Occipital lobe (tissue), 2 donors: ENCODE results near the gene CLN5. TPM values are rescaled to one million over a fixed set of nuclear protein-coding genes. Genes with fewer than 3 reads are reported as not detected.
A peak's percentile ranks its signal among the peaks of the same experiment; 100 is the strongest.
"Not testable (repeated sequence)": the region's sequence is repeated elsewhere in the genome, so short reads cannot be mapped to it uniquely, and the experiment has no call there.

Experiments
- DNase-seq: peaks from one replicate; lab custom pipeline; 2025; lab: John Stamatoyannopoulos, UW
- total RNA-seq: library from RNA; depleted of rRNA; stranded (reverse); fragments of >200 nt; gene quantifications from one replicate; pipeline ENCODE4 v1.2.3, GENCODE V29; 2014

The CLN5 gene
- 27.8 TPM for total RNA-seq

DNA sequence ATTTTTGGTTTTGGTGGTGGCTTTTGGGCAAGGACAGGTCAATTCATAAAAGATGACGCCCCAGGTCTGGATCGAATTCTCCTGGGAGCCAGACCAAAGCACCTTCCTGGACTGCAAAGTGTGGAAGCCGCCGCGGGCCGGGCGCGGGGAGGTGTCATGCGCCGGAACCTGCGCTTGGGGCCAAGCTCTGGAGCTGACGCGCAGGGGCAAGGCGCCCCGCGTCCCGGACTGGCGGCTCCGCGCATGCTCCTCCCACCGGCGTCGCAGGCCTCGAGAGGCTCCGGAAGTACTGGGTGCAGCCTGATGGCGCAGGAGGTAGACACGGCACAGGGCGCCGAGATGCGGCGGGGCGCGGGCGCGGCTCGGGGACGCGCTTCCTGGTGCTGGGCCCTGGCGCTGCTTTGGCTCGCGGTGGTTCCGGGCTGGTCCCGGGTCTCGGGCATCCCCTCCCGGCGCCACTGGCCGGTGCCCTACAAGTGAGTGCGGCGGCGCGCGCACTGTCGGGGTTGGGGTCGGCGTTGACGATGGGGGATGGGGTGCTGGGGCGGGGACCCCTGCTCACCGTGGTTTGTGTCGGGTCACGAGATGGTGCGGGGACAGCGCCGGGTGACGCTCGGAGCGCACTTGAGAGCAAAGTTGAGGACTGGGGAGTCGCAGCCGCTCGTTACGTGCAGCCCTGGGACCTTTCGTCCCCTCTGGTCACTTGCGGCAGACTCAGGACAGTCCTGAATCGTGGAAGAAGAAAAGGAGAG lies at the start of gene CLN5:
Gene CLN5, plus strand, starts transcription at position 286 of the 752 bp plus-strand sequence. Its CDS starts 18 bp downstream, at position 304.
- DNase-seq, result peak; percentile 87

DNA sequence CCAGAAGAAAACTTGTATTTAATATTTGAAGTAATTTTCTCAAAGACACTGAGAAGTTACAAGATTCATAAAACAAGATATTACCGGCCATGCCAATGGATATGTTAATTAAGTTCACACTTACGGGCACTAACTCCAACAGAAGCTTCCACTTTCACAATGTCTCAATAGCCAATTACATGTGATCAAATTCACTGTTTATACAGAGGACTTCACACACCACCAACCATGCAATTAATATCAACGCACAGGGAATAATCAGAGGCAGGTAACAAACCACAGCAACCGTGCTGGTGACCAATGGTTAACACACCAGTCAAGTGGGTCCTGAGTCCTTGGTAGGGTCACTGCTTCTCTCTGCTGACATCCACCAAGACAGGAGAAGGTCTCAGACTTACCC lies 49.5 kb upstream of the CLN5 start:
- DNase-seq, result no peak

DNA sequence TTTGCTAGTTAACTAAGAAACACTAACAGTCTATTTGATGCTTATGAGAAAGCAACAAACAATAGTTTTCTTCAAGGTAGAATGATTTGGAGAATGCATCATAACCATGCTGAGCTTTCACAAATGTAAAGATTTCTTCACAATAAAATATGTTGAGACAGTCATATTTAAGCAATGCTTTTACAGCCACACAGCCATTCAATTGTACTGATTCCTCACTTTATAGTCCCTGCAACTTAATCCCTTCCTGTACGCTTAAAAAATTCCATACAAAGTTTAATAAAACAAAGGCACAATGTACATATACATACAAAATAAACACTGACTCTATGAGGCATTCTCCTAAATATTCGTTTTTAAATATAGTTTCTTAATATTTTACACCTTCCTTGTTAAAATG lies 48.2 kb upstream of the CLN5 start:
- no peak for DNase-seq

DNA sequence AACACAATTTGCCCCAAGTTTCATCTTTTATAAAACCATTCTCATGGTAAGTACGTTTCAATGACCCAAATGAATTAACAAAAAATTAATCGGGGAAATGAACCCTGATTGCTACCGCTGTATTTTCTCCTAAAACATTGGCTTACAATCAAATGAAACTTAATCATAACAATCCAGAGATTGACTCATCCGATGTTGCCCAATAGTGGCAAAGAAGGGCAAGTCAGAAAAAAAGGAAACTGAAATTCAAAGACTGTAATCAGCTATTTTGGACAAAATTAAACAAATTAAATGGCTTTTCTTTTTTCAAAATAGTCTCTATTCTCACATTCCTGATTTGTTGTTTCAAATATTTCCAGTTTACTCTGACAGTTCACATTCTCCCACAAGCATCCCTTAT lies 47.4 kb upstream of the CLN5 start:
- no peak for DNase-seq

DNA sequence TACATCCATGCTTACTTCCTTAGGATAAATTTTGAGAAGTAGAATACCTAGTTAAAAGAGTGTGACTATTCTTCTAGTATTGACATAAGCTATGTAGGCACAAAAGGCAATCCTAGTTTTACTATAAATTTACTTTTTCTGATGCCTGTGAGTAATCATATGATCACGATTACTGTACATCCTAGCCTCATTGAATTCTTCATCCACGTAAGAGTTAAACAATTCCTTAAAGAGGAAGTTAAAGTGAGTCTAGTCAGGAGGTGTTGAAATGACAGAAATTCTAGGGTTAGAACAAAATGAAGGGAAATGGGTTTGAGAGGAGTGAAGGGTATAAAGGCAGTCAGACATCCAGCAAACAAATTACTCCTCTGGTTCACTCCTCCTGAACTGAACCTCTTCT lies 43.7 kb upstream of the CLN5 start, which contains the start of gene ACOD1:
Gene ACOD1, plus strand, starts transcription at position 363 of the 400 bp plus-strand sequence. CDS start 48 bp downstream, outside the sequence.
- DNase-seq, result no peak

DNA sequence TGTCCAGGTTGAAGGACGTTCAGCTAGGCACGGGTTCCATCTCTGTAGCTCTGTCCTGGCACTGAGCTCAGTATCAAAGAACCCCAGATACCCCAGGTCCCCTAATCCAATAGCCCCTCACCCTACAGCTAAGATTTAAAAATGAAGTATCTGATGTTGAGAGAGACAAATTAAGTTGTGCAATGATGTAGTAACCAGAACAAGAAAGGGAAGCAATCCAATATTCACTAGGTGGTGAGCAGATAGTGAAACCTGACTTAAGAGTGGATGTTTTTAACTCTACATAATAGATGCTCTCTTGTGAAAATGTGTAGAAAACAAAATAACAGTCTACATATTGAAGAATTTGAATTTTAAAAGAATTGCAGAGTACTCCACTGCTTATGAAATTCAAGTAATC lies 41.8 kb upstream of the CLN5 start:
- no peak for DNase-seq

DNA sequence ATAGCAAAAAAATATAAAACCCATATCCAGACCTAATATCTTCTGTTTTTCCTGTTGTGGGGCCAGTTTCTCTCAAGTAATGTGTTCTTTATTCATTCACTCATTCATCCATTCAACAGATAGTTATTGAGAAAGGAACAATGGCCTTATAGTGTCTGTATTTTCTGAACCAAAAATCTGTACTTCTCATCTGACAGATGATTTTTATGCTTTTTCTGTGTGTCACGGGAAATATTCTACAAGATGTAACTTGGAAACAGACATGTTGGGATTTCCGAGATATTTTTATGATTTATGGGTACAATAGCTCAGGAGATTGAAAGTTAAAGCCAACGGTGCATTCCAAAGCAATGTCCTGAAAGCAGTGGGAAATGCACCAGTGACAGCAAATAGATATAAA lies 37.9 kb upstream of the CLN5 start:
- no peak for DNase-seq

DNA sequence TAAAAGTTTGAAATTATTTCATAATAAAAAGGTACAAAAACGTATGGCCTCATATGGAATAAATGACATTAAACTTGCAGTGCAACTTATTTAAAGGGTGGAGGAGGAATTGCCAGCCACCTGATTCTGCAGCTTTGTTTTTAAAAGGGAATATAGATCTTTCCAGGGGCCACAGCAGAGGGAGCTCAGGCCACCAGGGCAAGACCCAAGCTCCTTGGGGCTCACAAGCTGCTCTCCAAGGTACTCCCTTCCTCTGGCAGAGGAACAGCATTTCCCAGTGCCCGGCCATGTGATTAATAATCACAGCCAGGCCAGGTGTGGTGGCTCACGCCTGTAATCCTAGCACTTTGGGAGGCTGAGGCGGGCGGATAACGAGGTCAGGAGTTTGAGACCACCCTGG lies 37.3 kb upstream of the CLN5 start:
- no peak for DNase-seq

DNA sequence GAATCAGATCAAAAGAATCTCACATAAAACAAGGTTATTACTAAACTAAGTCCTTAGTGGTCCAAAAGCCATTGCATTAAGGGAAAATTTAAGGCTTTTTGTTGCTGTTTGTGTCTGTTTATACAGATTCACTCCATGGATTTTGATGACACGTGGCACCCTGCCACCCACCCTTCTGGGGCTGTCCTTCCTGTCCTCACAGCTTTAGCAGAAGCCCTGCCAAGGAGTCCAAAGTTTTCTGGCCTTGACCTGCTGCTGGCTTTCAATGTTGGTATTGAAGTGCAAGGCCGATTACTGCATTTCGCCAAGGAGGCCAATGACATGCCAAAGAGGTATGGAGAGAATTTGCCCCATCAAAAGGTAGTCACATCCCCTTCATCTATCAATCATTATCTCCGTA lies 36.7 kb upstream of the CLN5 start:
- DNase-seq, result no peak

DNA sequence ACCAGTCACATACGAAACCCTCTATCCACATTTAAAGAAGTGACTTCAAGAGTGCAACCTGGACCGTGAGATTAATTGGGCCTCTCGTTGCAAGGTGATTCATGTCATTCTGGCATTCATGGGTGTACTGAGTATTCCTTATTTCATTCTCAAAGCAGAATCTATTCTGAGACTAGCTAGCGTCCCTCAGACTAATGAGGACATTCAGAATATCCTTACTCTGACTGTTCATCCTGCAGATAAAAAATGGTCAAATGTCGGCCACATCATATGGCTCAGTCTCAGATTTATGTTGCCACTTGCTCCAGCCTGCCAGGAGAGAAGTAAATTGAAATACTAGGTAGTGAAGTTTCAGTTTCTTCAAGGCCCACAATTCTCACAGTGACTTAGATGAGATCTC lies 36.2 kb upstream of the CLN5 start:
- DNase-seq, result no peak

DNA sequence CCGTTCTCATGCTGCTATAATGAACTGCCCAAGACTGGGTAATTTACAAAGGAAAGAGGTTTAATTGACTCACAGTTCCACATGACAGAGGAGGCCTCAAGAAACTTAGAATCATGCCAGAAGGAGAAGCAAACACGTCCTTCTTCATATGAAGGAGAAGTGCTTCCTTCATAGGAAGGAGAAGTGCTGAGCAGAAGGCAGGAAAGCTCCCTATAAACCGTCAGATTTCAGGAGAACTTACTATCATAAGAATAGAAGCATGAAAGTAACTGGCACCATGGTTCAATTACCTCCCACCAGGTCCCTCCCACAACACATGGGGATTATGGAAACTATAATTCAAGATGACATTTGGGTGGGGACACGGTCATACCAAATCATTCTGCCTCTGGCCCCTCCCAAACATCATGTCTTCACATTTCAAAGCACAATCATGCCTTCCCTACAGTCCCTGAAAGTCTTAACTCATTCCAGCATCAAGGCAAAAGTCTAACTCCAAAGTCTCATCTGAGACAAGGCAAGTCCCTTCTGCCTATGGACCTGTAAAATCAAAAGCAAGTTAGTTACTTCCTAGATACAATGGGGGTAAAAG lies 32.9 kb upstream of the CLN5 start:
- DNase-seq, result no peak

DNA sequence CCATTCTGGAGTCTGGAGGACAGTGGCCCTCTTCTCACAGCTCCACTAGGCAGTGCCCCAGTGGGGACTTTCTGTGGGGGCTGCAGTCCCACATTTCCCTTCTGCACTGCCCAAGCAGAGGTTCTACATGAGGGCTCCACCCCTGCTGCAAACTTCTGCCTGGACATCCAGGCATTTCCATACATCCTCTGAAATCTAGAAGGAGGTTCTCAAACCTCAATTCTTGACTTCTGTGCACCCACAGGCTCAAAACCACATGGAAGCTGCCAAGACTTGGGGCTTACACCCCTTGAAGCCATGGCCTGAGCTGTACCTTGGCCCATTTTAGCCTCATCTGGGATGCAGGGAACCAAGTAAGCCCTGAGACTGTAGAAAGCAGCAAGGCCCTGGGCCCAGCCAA lies 32.1 kb upstream of the CLN5 start:
- DNase-seq, result not testable (repeated sequence)

DNA sequence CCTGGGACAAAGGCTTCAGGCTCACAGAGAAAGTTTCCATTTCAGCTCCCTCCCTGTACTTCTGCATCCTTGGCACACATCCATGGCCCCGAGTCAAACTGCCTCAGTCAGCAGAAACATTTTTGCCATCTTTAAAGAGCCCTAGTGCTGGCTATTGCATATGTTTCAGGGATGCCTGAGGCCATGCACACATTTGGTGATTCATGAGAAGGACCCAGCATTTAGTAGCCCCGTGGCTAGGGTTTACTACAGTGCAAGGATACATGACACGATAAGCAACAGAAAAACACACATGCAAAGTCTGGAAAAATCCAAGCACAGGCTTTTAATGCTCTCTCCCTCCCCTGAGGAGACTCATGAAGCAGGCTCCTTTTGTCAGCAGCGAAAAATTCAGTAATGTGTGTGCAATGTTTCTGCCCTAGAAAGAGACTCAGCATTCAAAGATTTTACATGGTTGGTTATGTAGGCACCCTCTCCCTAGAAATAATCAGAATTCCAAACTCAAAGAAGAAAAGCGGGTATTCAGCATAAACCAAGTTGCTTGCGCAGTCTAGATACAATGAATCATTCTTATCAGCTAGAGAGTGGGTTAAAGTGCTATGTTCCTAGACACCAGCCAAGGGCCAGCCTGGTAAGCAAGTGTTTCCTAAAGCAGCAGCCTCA lies 26.0 kb upstream of the CLN5 start:
- no peak for DNase-seq

DNA sequence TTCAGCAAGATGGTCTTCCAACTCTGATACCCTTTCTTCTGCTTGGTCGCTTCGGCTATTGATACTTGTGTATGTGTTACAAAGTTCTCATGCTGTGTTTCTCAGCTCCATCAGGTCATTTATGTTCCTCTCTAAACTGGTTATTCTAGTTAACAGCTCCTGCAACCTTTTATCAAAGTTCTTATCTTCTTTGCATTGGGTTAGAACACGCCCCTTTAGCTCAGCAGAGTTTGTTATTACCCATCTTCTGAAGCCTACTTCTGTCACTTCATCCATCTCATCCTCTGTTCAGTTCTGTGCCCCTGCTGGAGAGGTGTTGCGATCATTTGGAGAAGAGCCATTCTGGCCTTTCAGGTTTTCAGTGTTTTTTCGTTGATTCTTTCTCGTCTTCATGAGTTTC lies 24.9 kb upstream of the CLN5 start:
- DNase-seq, result no peak

DNA sequence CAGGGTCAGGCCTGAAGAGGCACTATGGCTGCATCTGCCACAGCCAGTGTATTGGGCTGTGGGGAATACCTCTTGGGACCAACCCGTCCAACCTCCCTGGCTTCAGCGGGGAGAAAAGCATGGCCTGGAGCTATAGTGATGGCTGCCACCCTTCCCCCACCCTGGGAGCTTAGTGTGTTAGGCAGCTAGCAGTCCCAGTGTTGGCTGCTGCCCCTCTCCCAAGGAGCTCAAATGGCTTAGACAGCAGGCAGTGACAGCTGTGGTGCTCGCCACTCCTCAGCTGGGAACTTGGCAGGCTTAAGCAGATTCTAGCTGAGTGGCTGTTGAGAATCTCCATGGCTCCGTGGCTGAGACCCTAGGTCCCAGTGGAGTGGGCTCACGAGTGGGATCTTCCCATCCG lies 23.8 kb upstream of the CLN5 start:
- no peak for DNase-seq

DNA sequence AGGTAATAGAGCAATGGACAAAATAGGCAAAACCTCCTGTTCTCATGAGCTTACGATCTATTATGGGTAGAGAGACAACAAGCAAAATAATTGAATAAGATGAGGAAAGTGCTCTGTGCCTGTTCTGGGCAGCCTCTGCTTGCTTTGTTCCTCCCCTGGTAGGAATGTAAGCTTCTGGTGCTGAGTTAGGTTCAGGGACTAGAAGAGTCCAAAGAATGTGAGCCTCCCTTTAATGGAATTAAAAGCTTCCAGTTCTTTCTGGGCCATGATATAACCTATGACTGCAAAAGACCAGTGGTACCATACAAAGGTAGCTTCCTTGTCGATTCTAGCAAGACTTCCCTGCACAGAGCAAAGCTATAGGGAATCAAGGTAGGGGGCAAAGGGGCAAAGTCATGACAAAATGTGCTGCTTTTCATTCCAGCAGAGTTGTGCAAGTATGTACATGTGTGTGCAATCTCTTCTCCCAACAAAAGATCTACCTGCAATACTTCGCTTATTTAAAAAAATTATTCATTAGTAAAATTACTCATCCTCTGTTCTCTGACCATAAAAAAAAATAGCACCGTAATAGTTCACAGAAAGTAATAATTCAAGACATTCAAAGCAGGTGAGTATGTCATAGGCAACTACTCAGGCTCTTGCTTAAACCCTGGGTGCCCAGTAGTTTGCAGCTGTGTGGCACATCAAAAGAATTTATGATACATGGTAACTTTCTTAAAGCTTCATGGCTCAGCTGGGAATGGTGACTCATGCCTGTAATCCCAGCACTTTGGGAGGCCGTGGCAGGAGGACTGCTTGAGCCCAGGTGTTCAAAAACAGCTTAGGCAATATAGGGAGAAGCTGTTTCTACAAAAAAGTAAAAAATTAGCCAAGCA lies 22.2 kb upstream of the CLN5 start:
- no peak for DNase-seq

DNA sequence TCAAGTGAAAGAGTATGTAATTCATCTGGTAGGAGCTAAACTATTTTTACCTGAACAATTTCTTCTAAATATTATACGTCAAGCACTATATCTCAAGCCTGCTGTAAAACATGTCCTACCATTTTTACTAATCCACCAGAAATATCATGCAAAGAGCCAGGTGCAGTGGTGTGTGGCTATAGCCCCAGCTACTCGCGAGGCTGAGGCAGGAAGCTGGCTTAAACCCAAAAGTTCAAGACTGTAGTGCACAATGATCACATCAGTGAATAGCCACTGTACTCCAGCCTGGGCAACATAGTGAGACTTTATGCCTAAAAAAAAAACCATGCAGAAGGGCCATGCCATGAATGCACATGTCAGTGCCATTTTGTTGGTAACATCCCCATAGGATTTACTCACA lies 20.7 kb upstream of the CLN5 start:
- DNase-seq, result no peak

DNA sequence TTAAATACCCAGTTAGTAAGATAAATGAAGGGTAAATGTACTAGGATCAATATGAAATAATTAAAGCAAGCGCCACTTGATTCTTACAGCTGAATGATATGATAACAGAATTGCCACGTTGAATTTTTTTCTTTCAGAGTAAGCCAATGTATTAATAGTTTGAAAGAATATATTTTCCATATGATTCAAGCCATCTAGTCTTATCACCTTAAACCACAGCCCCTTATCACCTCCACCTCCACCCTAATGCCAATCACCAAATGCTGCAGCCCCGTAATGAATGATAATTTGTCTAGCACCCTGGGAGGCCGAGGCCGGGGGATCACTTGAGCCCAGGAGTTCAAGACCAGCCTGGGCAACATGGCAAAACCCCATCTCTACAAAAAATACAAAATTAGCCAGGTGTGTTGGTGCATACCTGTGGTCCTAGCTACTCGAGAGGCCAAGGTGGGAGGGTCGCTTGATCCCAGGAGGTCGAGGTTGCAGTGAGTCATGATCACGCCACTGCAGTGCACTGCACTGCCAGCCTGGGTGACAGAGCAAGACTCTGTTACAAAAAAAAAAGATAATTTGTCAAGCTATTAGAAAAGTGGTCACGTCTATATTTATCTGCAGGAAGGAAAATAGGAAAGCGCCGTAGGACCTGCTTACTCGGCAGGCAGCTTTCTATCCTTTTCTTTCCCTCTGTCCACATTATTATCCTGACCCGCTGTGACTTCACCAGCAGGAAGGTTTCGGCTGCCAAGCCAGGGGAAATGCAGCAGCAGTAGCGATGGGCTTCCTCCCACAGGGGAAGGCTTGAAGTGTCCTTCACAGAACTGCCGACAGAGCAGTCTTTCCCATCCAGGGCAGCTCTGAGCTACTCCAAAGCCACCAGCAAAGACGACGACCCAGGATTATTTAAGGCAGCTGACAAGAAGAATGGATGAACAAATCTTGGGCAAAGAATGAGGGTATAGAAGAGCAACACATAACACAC lies 19.7 kb upstream of the CLN5 start:
- DNase-seq, result no peak

DNA sequence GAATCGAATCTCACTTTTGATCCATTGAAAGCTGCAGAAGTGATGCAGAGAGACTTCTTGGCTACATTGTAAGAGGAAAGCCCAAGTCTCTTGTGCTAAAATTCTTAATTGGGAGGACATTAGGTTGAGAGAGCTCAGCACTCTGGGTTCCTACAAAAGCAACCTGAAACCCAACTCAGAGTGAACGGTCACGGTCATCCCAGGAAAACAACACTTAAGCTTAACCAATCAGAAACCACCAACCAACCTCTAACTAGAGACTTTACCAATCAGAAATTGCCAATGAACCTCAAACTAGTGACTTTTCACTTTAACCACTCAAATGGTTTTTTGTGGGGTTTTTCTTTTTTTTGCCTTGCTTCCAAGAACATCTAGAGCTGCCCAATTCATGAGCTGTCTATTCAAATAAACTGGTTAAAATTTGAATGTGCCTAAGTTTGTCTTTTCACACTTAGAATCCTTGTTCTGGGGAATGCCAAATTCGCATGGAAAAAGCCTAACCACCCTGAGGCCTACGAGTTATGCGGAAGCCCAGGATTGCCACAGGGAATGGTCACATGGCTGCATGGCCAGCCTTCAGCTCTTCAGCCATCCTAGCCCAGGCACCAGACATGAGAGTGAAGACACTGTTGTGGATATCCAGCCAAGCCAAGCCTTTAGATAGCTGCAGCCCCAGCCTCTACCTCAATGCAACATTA lies 17.8 kb upstream of the CLN5 start:
- DNase-seq, result no peak

DNA sequence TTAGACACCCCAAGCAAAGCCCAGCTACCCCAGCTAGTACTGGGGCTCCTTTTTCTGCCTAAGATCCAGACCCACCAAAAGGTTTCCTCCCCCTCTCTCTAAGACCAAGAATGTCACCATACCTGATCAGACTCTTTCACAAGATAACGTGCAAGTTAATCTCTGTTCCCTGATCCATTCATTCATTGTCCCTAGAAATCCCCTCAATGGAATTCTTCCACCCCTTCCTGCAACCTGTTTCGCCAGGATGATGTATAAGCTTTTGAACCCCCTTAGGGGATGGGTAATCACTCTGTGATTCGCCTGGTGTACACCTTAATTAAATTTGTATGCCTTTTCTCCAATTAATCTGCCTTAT lies 17.3 kb upstream of the CLN5 start:
- DNase-seq, result no peak
